ENCODE results near the gene ADCY5.

ADCY5 gene

DNA sequence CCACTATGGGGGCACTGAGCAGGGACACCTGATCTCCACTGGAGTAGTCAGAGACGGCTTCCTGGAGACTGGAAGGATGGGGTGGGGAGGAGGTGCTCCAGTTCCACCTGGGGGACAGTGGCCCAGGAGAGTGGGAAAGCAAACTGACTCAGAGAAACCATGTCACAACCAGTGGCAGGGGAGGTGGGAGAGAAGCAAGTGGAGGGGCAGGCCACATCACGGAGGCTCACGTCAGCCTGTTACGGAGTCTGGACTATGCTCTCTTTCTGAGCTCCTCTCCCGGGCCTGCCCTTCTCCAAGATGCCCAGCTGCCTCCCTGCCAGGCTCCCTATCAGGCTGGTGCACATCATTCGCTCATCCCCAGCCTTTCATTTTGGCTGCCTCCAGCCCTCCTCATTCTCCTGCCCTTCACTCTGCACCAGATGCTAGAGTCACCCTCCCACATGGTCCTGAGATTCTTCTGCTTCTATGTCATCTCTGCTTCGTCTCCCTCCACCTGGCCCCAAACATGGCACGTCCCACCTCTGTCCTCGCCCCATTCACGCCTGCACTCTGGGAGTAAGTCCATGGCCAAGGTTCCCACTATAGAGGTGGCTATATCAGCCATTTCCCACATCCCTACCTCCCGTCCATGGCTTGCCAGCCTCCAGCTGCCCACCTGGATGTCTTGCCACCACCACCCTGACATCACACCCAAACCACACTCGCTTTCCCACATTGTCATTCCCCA is 100.3 kb downstream of the ADCY5 start:
- TF ChIP-seq, protein P1, sequence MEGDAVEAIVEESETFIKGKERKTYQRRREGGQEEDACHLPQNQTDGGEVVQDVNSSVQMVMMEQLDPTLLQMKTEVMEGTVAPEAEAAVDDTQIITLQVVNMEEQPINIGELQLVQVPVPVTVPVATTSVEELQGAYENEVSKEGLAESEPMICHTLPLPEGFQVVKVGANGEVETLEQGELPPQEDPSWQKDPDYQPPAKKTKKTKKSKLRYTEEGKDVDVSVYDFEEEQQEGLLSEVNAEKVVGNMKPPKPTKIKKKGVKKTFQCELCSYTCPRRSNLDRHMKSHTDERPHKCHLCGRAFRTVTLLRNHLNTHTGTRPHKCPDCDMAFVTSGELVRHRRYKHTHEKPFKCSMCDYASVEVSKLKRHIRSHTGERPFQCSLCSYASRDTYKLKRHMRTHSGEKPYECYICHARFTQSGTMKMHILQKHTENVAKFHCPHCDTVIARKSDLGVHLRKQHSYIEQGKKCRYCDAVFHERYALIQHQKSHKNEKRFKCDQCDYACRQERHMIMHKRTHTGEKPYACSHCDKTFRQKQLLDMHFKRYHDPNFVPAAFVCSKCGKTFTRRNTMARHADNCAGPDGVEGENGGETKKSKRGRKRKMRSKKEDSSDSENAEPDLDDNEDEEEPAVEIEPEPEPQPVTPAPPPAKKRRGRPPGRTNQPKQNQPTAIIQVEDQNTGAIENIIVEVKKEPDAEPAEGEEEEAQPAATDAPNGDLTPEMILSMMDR (IDR thresholded peaks at IDR 0.05; ENCODE audit: borderline replicate concordance, insufficient read depth, low read depth, low read length) = no peak
- no peak overlapping the region for H3K4me3 ChIP-seq (ENCODE audit: low read depth, low read length)

DNA sequence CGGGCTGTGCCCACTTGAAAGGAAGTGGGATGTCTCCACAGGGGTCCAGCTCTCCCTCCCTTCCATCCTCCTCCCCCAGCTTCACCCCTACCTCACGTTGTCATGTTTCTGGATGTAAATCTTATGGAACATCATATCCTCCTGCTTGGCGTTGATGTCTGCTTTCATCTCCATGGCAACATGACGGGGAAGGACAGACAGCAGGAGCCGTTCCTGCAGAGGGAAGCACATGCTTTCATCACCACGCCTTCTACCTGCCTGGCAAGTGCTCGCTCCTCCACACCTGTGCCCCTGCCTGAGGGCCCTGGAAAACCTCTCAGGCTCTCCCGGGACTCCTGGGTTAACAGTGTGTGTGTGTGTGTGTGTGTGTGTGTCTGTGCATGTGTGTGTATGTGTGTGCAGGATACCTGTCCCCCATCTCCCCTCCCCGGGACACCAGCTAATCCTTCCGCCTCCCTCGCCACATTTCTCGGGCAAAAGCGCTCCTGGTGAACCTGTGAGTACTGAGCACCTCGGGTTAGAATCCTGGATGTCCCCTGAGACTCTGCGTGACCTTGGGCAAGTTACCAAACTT is 101.1 kb downstream of the ADCY5 start:
- H3K4me3 ChIP-seq (ENCODE audit: low read depth, low read length) = no peak overlapping the region
- TF ChIP-seq, protein P1 (IDR thresholded peaks at IDR 0.05; ENCODE audit: borderline replicate concordance, insufficient read depth, low read depth, low read length) = no peak

DNA sequence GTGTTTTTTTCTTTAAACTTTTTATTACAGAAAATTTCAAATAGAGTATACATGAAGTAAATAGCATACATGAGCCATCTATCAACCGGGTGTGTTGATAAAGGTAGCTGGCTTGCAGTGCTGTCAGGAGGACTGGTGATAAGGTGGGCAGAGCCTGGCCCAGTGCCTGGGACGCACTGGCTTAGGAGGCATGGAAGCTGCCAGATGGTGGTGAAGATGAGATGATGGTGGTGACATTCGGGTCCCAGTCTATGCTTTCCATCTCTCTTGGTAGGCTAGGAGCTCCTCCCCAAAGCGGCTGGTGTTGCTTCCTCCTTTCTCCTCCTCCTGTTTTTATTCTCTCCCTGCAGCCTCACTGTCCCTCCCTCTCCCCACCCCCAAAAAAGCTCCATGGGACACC is 101.7 kb downstream of the ADCY5 start:
- H3K4me3 ChIP-seq (ENCODE audit: low read depth, low read length) = no peak overlapping the region
- TF ChIP-seq, protein P1 (IDR thresholded peaks at IDR 0.05; ENCODE audit: borderline replicate concordance, insufficient read depth, low read depth, low read length) = no peak

DNA sequence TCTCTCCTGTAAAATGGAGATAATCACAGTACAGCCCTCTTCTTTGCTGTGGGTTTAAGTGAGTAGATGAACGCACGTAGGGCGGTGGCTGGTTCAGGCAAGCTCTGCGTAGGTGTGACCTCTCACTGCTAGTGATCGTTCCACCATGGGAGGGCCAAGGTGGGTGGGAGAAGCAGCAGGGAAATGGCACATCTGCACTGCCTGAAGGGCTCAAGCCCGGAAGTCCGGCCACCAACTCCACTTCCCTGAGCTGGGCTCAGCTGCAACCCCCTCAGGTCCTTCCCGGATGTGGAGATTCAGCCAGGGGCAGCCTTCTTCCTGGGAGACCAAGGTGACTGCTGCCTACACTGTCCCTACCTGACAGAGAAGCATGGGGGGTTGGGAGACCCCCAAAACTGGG is 102.9 kb downstream of the ADCY5 start:
- H3K4me3 ChIP-seq (ENCODE audit: low read depth, low read length) = no peak overlapping the region
- TF ChIP-seq, protein P1 (IDR thresholded peaks at IDR 0.05; ENCODE audit: borderline replicate concordance, insufficient read depth, low read depth, low read length) = no peak

DNA sequence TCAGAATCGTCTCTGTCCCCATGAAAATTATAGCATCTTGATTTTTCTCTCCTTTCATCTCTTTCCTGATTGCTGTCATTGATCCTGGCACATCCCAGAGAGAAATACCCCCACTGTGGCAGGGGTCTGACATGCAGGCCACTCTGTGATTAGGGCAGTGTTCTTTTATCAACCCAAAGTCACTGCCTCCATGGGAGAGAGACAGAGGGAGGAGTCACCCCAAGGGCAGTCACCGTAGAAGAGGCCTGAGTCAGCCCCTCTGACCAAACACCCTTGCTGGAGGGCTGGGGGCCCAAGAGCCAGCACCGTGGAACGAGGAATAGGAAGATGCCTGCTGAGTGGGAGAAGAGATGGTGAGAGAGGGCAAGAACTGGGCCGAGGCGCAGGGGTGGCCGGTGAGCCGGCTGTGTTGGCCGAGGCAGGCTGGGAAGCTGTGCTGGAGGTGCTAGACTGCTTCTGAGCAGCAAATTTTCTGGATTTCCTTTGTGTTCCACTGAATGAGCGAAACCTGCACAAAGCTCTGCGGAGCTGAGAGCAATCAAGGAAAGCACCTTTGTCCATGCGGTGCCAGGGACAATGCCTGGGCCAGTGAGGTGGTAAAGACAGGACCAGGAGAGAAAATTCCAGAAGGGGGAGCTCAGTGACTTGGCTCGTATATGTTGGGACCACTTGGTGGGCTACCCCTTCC is 103.8 kb downstream of the ADCY5 start:
- TF ChIP-seq, protein P1 (IDR thresholded peaks at IDR 0.05; ENCODE audit: borderline replicate concordance, insufficient read depth, low read depth, low read length) = no peak
- no peak overlapping the region for H3K4me3 ChIP-seq (ENCODE audit: low read depth, low read length)

DNA sequence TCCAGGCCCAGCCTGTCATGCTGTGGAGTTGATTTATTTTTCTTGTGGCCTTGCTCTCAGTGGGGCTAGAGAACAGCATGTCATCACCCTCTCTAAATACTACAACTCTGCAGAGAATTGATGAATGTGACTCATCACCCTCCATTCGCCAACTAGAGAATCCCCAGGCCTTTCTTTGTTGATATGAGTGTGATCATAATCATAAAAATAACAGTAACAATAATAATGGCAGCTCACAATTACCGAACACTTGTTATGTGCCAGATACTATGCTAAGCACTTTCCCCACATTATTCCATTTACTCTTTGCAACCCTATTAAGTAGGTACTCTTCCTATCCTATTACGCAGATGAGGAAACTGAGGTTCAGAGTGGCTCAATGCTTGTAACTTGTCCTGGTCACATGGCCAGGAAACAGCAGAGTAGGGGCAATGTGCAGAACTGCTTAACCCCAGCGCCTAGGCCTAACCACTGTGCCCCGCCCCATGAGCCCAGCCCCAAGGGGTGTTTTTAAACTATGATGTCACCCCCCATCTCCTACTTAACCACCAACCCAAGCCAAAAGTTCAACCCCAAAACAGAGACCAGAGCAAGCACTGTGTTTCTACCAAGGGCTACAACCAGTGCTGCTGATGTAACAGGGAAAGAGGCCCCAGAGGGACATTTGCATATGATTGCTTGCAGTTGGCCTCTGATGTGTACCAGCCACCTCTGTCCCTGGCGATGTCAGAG is 104.5 kb downstream of the ADCY5 start:
- H3K4me3 ChIP-seq (ENCODE audit: low read depth, low read length) = no peak overlapping the region
- TF ChIP-seq, protein P1 (IDR thresholded peaks at IDR 0.05; ENCODE audit: borderline replicate concordance, insufficient read depth, low read depth, low read length) = no peak
